DMS53 (cell line): ENCODE results near the gene LAGE3.

Source experiments
- DNase-seq: peaks from one replicate; lab custom pipeline; 2025; lab: John Stamatoyannopoulos, UW

The LAGE3 gene

GRCh38 chrX:154435171-154435733 lies 43.8 kb downstream of the LAGE3 start:
- DNase-seq: no peak

GRCh38 chrX:154434394-154435168 lies 44.5 kb downstream of the LAGE3 start:
- no peak for DNase-seq

DNA sequence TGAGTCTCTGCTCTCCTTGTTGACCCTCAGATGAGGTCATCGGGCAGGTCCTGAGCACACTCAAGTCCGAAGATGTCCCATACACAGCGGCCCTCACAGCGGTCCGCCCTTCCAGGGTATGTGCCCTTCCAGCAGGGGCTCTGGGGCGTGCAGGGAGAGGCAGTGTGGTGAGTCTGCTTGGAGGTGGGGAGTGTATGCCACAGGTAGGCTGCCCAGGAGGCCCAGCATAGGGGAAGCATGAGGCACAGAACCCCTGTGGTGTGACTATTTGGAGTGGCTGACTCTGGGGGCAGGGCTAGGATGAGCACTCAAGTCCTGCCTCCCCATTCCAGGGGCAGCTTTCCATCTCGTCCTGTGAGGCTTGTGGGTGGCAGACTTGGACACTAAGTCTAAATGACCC lies 45.5 kb downstream of the LAGE3 start:
- DNase-seq: no peak

GRCh38 chrX:154432210-154432609 lies 46.9 kb downstream of the LAGE3 start:
- no peak for DNase-seq

- DNase-seq: no peak
These were observed 47.7 kb downstream of the LAGE3 start for GRCh38 chrX:154431341-154431740.

DNA sequence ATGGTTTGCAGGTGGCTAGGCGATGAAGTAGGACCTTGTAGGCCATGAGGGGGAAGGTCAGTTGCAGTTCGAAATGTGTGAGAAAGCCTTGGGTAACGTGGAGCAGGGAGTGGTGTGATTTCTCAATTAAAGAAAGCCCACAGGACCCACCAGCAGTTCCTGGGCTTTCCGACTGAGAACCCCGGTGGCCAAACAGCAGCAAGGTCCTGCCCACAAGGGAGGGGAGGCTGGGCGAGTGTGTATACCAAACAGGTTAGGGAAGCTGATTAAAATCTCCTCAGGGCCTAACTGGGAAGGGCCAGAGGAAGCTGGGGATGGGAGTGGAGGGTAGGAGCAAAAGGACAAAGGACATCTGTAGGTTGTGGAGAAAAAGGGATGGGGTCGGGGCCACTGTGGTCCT lies 48.2 kb downstream of the LAGE3 start:
- DNase-seq: no peak

- DNase-seq: no peak
These were observed 48.6 kb downstream of the LAGE3 start for GRCh38 chrX:154430479-154430878.

- DNase-seq: no peak
These were observed 49.4 kb downstream of the LAGE3 start for GRCh38 chrX:154429711-154430110.

GRCh38 chrX:154428176-154429171 lies 50.6 kb downstream of the LAGE3 start, which contains the start of gene ATP6AP1:
Gene ATP6AP1, plus strand, starts transcription at chrX:154428677. Its CDS starts 16 bp downstream, at chrX:154428693.
- peak; percentile 97 for DNase-seq
